HG03520 (cell line): ENCODE measurements around the gene GPATCH1.
"Not testable (repeated sequence)": the region's sequence is repeated elsewhere in the genome, so short reads cannot be mapped to it uniquely, and the experiment has no call there.

Experiments used
- ATAC-seq: cut with Tn5 transposase; IDR thresholded peaks from one replicate; pipeline ENCODE4 v1.9.1; 2021; ENCODE audit warnings: mild to moderate bottlenecking, moderate library complexity; ENCODE audit not compliant: unreplicated experiment

GPATCH1 gene

DNA sequence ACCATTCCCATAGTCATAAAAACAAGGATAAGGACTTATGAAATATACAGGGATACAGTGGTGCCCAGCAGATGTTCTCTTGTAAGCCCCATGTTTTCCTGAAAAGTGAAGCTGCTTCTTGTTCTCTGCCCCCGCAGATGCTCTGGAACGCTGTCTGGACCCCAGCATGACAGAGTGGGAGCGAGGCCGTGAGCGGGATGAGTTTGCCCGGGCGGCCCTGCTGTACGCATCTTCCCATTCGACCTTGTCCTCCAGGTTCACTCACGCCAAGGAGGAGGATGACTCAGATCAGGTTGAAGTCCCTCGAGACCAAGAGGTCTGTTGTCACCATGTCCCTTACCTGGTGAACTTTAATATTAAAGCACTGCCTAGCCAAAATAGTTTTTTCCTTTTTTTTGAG lies 30.6 kb downstream of the GPATCH1 start:
- ATAC-seq, result no peak

DNA sequence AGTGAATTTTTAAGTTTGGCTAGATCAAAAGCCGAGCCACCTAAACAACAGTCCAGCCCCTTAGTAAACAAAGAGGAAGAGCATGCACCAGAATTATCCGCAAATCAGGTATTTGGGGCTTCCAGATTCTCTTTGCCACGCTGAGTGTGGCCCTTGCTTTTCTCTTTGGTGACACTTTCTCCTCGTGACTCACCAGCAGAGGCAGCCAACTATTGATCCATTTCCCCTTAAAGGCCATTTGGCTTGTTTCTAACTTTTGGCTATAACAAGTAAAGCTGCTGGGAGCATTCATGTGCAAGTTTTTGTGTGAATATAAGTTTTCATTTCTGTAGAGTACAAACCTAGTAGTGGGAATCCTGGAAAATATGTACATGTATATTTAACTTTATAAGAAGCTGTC lies 33.3 kb downstream of the GPATCH1 start:
- ATAC-seq, result no peak

DNA sequence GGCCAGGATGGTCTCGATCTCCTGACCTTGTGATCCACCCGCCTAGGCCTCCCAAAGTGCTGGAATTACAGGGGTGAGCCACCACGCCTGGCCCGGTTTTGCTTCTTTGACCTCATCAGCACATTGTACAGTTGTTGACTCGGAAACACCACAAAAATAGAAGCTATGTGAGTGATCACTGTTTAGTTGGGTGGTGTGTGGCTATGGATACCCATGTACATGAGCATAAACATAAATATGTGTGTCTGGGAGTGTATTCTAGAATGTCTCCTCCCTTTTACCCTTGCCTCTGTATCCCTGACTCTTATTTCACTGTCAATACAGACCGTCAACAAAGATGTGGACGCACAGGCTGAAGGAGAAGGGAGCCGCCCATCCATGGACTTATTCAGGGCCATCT lies 36.5 kb downstream of the GPATCH1 start:
- no peak for ATAC-seq

DNA sequence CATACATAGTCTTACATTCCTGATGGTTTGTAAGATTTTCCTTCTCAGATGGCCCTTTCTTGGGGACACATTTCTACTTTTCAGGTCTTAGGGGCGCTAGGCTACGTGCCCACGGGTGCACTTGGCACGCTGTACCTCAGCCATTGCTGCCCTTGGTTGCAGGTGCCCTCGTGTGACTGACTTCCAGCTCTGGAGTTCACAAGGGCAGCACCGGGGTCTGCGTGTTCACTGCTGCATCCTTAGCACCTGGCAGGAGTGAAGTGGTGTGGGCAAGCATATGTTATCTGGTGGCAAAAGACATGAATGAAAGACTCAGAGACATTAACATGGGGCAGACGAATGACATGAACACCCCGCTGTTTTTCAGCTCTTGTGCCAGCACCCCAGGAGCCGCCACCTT lies 37.7 kb downstream of the GPATCH1 start:
- ATAC-seq, result no peak

DNA sequence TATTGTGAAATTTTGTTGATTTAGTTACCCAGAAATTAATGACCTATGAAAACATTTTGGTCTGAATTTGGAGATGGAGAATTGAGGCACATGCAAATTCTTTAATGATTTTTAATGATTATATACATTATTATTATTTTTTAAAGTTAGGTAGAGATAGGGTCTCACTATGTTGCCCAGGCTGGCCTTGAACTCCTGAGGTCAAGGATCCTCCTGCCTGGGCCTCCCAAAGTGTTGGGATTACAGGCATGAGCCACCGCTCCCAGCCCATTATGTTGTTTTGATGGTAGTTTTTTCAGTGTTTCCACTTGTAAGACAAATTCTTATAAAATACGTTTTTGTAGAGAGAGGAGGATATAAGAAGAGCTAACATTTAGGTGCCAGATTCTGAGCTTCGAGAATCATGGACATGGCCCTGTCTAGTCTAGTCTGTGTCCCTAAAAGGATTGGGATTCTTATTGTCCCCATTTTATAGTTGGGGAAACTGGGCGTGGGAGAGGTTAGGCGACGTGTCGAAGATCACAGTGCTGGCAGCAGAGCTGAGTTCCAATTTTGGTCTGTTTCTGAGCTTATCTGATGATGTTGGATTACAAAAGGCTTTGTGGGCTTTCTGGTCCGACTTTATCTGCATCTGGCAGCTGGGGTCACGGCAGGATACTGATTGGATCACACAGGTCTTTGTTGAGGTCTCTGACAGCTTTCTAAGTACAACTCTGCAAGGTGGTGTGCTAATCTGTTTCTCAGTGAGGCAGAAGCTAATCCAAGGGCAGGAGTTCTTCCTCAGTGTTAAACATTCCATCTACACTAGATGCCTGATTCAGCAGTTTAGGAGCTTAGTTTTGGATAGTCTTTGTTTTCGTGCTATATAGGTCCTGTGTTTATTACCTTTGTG lies 43.5 kb downstream of the GPATCH1 start:
- ATAC-seq, result no peak

DNA sequence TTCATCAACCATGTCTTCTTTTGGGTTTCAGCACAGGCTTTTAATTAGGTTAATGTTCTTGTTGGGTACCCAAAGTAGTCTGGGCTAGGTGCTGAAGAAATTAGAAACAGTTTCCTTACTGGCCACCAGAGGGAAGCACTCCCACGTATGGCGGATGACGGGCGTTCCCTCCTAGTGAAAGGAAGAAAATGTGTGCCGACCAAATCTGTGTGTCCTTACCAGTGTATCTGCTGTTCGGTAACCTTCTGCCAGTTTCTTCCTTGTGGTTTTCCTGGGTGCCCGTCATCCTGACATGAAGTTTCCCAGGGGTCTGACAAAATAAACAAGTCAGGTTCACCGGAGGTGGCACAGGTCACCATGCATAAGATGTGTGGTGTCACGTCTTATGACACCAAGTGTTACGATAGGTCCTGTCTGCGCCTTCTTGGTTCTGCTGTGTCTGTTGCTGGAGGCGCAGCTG lies 45.0 kb downstream of the GPATCH1 start:
- ATAC-seq, result peak; percentile 58

DNA sequence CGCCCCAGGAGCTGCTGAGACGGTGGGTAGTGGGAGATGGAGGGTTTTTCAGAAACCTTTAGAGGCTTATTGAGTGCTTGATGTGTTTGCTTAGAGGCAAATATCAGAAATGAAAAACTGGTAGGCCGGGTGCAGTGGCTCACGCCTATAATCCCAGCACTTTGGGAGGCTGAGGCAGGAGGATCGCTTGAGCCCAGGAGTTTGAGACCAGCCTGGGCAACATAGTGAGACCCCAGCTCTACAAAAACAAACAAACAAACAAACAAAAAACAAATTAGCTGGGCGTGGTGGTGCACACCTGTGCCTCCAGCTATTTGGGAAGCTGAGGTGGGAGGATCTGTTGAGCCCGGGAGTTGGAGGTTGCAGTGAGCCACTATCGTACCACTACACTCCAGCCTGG lies 45.7 kb downstream of the GPATCH1 start:
- not testable (repeated sequence) for ATAC-seq

DNA sequence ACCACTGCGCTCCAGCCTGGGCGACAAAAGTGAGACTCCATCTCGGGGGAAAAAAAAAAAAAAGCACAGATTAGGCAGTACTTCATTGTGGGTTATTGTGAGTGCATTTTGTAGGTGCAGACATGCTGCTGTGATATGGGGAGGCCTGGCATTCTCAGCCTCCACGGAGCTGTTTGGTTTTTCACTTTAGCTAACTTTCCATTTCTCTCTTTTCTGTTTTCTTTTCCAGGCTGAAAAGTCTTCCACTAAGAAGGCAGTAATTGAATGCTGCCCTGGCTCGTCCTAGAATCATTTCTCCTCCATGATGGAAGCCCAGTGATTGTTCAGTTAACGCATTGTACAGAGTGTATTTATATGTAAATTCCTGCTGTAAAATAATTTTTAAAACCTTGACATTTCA lies 48.9 kb downstream of the GPATCH1 start:
- no peak for ATAC-seq

DNA sequence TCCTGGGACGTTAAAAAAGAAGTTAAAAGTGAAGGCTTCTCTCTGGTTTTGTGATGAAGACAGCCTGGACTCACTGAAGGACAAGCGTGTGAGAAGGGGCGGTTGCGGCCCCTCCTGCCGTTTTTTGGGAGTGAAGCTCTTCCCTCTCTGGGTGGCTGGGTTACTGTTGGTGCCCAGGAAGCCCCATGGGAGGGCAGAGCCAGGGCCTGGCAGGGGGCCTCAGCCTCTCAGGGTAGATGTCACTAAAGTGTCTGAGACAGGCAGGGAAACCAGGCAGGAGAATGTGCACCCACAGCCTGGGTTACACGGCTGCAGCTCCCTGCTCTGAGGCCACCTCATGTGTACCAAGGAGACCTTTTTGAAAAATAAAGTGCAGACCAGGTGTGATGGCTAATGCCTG lies 49.5 kb downstream of the GPATCH1 start:
- ATAC-seq, result no peak

DNA sequence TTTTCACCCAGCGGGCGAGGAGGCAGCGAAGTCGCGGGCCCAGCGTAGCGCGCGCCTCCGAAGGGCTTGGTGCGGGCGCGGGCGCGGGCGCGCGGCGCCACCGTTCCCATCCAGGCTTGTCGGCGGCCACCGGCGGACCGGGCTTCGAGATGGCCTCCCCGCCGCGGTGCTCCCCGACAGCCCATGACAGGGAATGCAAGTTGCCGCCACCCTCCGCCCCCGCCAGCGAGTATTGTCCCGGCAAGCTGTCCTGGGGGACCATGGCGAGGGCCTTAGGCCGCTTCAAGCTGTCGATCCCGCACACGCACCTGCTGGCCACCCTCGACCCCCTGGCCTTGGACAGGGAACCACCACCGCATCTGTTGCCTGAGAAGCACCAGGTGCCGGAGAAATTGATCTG lies 51.0 kb downstream of the GPATCH1 start, which contains the start of gene WDR88:
WDR88 (plus strand) TSS at position 94 of the 400 bp plus-strand sequence; CDS start at position 150, 56 bp downstream.
- ATAC-seq, result no peak

DNA sequence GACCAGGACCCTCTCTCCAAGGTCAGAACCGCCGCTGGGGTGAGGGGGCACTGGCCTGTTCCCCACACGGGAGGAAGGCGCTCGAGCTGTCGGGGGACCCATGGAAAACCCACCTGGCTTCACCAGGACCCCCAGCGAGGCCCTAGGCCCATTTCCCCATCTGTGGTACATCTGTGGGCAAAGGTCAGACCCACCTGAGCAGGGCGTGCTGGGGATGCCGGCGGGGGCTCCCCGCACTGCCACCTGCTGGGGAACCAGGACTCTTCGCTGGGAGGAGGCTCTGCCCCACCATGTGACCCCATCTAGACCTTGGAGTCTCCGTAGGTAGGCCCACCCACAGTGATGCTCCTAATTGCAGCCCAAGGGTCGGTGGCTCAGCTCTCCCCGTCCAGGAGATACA lies 51.4 kb downstream of the GPATCH1 start:
- ATAC-seq, result no peak

DNA sequence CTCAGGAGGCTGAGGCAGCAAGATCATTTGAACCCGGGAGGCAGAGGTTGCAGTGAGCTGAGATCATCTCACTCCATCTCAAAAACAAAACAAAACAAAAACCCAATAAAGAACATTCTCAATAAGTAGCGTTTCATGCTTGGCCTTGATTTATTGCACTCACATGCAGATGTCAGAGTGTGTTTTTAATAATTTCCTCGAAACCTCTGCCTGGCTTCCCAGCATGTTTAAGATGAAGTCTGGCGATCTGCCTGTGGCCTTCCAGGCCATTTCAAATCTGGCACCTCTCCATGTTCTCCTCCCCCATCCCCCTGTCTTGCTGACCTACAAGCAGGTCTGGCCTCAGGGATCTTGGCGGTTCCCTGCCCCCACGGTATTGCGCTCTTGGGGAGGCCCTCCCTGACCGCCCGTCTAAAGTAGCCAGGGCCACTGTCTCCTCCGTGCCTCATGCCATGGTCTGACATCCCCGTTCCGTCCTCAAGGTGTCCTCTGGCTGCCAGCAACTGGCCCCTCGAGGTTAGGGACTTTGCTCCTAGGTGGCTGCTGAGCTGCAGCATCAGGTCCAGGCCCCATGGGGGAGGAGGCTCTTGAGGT lies 52.6 kb downstream of the GPATCH1 start:
- no peak for ATAC-seq

DNA sequence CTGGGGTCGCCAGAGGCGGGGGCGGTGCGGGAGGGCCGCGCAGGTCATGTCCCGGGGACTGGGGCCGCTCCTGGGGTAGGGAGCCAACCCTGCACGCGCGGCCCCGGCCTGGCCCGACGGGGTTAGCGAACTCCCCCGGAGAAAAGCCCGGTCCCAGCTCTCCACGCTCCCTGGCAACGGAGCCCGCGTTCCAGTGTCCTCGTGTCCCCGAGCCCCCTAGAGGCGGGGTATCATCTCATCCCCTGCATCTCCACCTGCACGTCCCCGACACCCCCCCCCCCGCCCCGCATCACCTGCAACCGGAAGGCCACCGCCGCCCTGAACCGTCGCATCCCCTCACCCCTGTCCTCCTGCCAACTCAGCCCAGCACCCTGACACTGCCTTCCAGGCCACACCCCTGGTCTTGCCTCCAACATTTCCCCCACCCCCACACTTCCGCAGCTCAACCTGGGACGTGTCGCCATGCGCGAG lies 53.6 kb downstream of the GPATCH1 start:
- no peak for ATAC-seq

DNA sequence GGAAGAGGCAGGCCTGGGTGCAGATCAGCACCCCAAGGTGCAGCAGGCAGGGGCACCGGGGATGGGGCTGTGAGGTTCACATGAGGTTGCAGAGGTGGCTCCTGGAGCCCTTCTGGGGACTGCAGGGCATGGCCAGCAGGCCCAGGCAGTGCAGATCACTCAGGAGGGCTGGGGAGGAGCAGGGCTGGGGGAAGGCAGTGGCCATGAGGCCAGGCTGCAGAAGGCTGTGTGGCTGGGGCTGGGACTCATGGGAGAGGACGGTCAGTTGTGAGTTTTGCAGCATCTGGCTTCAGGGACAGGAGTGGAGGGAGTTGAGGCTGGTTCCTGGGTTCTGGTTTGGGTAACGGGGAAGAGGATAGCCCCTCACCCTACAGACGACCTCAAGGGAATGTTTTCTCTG lies 58.2 kb downstream of the GPATCH1 start:
- ATAC-seq, result no peak

DNA sequence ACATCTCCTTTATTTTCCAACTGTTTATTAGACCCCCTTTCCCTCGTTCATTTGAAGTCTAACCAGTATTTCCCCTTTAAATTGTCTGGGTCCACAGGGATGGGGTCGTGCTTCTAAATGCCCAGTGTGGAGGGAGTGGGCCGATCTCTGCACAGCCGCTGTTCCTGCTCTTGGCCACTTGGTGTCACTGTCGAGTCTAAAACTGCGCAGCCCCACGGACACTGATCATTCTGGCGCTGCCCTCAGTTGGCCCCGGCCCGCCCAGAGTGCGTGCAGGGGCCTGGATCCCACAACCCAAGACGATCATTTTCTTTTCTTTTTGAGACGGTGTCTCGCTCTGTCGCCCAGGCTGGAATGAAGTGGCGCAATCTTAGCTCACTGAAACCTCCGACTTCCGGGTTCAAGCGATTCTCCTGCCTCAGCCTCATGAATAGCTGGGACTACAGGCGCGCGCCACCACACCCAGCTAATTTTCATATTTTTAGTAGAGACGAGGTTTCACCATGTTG lies 63.0 kb downstream of the GPATCH1 start:
- no peak for ATAC-seq

DNA sequence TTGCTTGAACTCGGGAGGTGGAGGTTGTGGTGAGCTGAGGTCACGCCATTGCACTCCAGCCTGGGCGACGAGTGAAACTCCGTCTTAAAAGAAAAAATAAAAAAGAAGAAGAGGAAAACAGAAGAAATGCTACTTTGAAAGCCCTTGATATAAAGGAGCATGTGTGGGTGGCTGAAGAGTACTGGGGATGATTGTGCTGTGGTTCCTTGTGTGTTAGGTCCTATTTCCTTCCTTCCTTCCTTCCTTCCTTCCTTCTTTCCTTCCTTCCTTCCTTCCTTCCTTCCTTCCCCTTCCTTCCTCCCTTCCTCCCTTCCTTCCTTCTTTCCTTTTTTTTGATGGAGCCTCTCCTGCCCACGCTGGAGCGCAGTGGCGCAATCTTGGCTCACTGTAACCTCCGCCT lies 65.2 kb downstream of the GPATCH1 start:
- no peak for ATAC-seq

DNA sequence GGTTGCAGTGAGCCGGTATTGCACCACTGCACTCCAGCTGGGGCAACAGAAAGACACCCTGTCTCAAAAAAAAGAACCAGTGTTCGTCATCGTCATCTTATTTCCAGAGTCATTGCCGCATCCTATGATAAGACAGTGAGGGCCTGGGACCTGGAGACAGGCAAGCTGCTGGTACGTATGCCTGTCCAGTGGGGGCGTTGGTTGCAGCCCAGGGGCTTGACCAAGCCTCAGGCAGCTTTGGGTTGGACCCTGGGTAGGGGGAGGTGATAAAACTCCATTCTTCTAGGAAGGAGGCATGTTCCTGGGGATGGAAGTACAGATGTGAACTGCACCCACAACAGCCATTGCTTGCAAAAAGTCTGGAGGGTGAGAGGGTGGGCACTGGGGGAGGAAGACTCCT lies 66.6 kb downstream of the GPATCH1 start:
- ATAC-seq, result no peak

DNA sequence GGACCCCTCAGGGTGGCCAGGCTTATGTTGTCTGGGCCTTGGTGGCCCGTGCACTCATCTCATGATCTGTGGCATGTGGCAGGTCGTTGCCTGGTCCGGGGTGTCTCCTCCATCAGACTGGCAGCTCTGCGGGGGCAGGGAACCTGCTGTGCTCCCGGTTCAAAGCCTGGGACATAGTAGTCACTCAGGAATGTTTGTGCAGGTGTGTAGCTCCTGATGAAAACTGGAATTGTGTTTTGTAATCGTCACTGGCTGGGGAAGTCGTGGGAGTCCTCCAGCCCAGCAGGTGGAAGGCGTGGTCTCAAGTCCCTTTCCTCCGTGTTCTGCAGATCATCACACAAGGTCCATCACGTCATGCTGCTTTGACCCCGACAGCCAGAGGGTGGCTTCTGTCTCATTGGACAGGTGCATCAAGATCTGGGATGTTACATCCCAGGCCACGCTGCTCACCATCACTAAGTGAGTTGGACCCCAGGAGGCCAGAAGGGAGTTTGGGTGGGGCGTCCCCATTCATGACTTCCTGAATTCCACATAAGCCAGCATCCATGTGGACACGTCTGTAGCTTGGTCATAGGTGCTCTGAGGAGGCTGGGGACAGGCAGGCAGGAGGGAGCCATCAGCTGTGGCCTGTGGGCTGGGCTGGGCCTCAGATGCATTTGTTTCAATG lies 70.0 kb downstream of the GPATCH1 start:
- ATAC-seq, result no peak

DNA sequence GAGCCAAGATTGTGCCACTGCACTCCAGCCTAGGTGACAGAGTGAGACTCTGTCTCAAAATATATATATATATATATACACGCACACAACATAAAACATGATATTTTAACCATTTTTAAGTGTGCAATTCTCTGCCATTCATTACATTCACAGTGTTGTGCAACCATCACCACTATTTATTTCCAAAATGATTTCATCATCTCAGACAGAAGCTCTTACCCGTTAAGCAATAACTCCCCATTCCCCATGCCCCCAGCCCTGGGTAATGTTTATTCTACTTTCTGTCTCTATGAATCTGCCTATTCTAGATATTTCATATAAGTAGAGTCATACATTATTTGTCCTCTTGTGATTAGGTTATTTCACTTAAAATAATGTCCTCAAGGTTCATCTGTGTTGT lies 71.2 kb downstream of the GPATCH1 start:
- no peak for ATAC-seq

DNA sequence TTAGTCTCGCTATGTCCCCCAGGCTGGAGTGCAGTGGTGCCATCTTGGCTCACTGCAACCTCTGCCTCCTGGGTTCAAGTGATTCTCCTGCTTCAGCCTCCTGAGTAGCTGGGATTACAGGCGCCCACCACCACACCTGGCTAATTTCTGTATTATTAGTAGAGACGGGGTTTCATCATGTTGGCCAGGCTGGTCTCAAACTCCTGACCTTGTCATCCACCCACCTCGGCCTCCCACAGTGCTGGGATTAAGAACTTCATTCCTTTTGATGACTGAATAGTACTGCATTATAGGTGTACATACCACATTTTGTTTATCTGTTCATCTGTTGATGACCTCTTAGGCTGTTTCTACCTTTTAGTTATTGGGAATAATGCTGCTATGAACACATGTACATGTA lies 71.6 kb downstream of the GPATCH1 start:
- ATAC-seq, result not testable (repeated sequence)

DNA sequence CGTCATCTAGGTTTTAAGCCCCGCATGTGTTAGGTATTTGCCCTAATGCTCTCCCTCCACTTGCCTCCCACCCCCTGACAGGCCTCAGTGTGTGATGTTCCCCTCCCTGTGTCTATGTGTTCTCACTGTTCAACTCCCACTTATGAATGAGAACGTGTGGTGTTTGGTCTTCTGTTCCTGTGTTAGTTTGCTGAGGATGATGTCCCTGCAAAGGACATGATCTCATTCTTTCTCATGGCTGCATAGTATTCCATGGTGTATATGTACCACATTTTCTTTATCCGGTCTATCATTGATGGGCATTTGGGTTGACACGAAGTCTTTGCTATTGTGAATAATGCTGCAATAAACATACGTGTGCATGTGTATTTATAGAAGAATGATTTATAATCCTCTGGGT lies 73.3 kb downstream of the GPATCH1 start:
- ATAC-seq, result not testable (repeated sequence)
